Activated effector memory CD4-positive, alpha-beta T cell treated with anti-CD3 and anti-CD28 coated beads, Interleukin-2, amount 50 U/mL, for 16 hours (primary cell): ENCODE results near the gene HAVCR1.

Experiments
- DNase-seq: peaks from one replicate; pipeline ENCODE4 v3.0.0-alpha.2; 2020

Gene HAVCR1

GRCh38 chr5:156984064-156984463, 74.9 kb downstream of the HAVCR1 start:
- no peak for DNase-seq

DNA sequence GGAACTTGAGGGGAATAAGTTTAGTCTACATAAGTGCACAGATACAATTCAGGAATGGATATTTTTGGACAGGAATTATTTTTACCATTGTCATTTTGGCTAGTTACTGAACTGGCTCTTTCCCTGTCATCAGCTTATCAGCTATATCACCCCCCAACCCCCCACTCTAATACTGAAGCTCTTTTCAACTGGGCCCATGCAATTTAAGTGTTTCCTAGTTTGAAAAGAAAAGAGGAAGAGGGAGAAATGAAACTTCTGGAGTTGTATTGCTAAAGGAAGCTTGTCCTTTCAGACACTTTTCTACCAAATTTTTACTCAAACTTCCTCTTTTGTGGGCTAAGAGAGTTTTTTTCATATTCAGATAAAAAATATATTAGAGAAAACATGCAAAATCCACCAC, 77.4 kb downstream of the HAVCR1 start:
- DNase-seq = no peak
